HepG2 (cell line): ENCODE measurements around the gene LHFPL2. TPM values are rescaled to one million over a fixed set of nuclear protein-coding genes. Genes with fewer than 3 reads are reported as not detected.
A peak's percentile ranks its signal among the peaks of the same experiment; 100 is the strongest.

Source experiments
- ATAC-seq: fragments of 200-7000 bp; cut with Tn5 transposase; 3 replicates; pipeline ENCODE4 v1.9.1; 2020; ENCODE audit warnings: mild to moderate bottlenecking, moderate library complexity
- BruUV-seq: library from RNA; stranded (reverse); fragments of 400-500 nt; replicated peaks from 2 replicates; lab custom pipeline; 2021; lab: Mats Ljungman, UMichigan
- CTCF ChIA-PET: fragments of 300-600 bp; formaldehyde crosslinking; extraction: SDS; loops from one replicate; lab custom pipeline; 2021; ENCODE audit warnings: low total read pairs, inconsistent platforms, low intra/inter-chr PET ratio; lab: Yijun Ruan, JAX
- POLR2A ChIA-PET: fragments of 350-600 bp; sonication (Branson Sonifier 250); formaldehyde crosslinking; loops from one replicate; lab custom pipeline; 2020; ENCODE audit warnings: antibody characterized with exemption, inconsistent platforms; lab: Yijun Ruan, JAX
- DNase-seq: peaks from one replicate; pipeline ENCODE4 v3.0.0-alpha.2; 2015; ENCODE audit warnings: low spot score
- FAIRE-seq: peaks from 3 replicates; lab custom pipeline; 2011; peaks lifted over from hg19 to GRCh38; lab: Jason Lieb, UNC
- H2AFZ ChIP-seq: one replicate; pipeline ENCODE4 v1.6.1; 2011; ENCODE audit warnings: low read length, inconsistent platforms
- H3K27ac ChIP-seq: fragments of 300-600 bp; 3 replicates; pipeline ENCODE4 v1.8.0; 2011; ENCODE audit warnings: mixed run types, mild to moderate bottlenecking, mixed read lengths, low read length, inconsistent platforms; ENCODE audit not compliant: insufficient read depth; ENCODE audit errors: extremely low read length
- H3K27me3 ChIP-seq, 2 experiments: fragments of 200-600 bp in 1 of 2; 2 replicates in 1 of 2; 3 replicates in 1 of 2; pipeline versions ENCODE4 v1.6.0 to v1.8.0; 2011; ENCODE audit warnings: low read length in 2 of 2, mild to moderate bottlenecking in 2 of 2, moderate library complexity in 2 of 2, inconsistent platforms in 1 of 2; ENCODE audit not compliant: insufficient read depth in 2 of 2, control insufficient read depth in 1 of 2
- H3K36me3 ChIP-seq, 2 experiments: fragments of 200-600 bp in 1 of 2; replicated peaks in 1 of 2; 2 replicates in 1 of 2; 3 replicates in 1 of 2; pipeline versions ENCODE4 v1.5.1 to v1.8.0; 2011; ENCODE audit warnings: low read length in 2 of 2, inconsistent platforms in 1 of 2; ENCODE audit not compliant: insufficient read depth in 2 of 2, control insufficient read depth in 1 of 2
- H3K4me1 ChIP-seq: 2 replicates; pipeline ENCODE4 v1.5.1; 2012; ENCODE audit warnings: low read length, inconsistent platforms; ENCODE audit not compliant: insufficient read depth
- H3K4me2 ChIP-seq: 2 replicates; pipeline ENCODE4 v1.6.0; 2011; ENCODE audit warnings: low read depth, low read length, inconsistent platforms
- H3K4me3 ChIP-seq, 3 experiments: fragments of 200-600 bp in 1 of 3; sonication (generic), shearing (Covaris generic) in 1 of 3; replicated peaks in 1 of 3; 2 replicates each; pipeline ENCODE4 v1.5.1; 2011 to 2016; ENCODE audit warnings: low read length in 3 of 3, inconsistent platforms in 2 of 3, low read depth in 2 of 3, mild to moderate bottlenecking in 2 of 3, control low read depth in 1 of 3, mixed read lengths in 1 of 3; ENCODE audit not compliant: insufficient read depth in 1 of 3
- H3K79me2 ChIP-seq: one replicate; pipeline ENCODE4 v1.6.1; 2011; ENCODE audit warnings: low read length, inconsistent platforms; ENCODE audit not compliant: insufficient read depth
- H3K9ac ChIP-seq: 2 replicates; pipeline ENCODE4 v1.6.0; 2011; ENCODE audit warnings: mild to moderate bottlenecking, low read depth, low read length, inconsistent platforms; ENCODE audit not compliant: insufficient read depth
- H3K9me3 ChIP-seq: 2 replicates; pipeline ENCODE4 v1.5.1; 2012; ENCODE audit warnings: mild to moderate bottlenecking, low read length
- H4K20me1 ChIP-seq: 2 replicates; pipeline ENCODE4 v1.6.0; 2011; ENCODE audit warnings: inconsistent platforms, mild to moderate bottlenecking, low read length, moderate library complexity; ENCODE audit not compliant: insufficient read depth
- FOXP1 ChIP-seq, 2 experiments: fragments of 450-650 bp in 1 of 2; IDR thresholded peaks; 2 replicates each; pipeline ENCODE4 v1.6.1; 2017 to 2018; ENCODE audit warnings: antibody characterized with exemption in 1 of 2
- GTF3A ChIP-seq: sonication (generic); formaldehyde crosslinking; conservative IDR thresholded peaks from 2 replicates; pipeline ENCODE4 v1.4.0; 2020; ENCODE audit warnings: mild to moderate bottlenecking, missing genetic modification reagents
- HES4 ChIP-seq: sonication (generic); formaldehyde crosslinking; IDR thresholded peaks from 2 replicates; pipeline ENCODE4 v1.9.0; 2021; ENCODE audit warnings: mild to moderate bottlenecking, missing genetic modification reagents, borderline replicate concordance
- KLF11 ChIP-seq: IDR thresholded peaks from 2 replicates; pipeline ENCODE4 v1.6.1; 2016; ENCODE audit warnings: missing compliant biosample characterization
- MYNN ChIP-seq: sonication (generic); formaldehyde crosslinking; IDR thresholded peaks from 2 replicates; pipeline ENCODE4 v1.4.0; 2020; ENCODE audit warnings: mild to moderate bottlenecking, low read depth, missing genetic modification reagents
- RXRA ChIP-seq: sonication (generic); formaldehyde crosslinking; IDR thresholded peaks from 2 replicates; pipeline ENCODE4 v1.5.1; 2020; ENCODE audit warnings: missing genetic modification reagents
- SALL1 ChIP-seq: sonication (generic); formaldehyde crosslinking; IDR thresholded peaks from 2 replicates; pipeline ENCODE4 v1.8.0; 2022; ENCODE audit warnings: mild to moderate bottlenecking, missing genetic modification reagents
- ZBTB38 ChIP-seq: sonication (generic); formaldehyde crosslinking; IDR thresholded peaks from 2 replicates; pipeline ENCODE4 v1.5.1; 2020; ENCODE audit warnings: mild to moderate bottlenecking, missing genetic modification reagents
- ZC3H4 ChIP-seq: sonication (generic); formaldehyde crosslinking; IDR thresholded peaks from 2 replicates; pipeline ENCODE4 v1.4.0; 2020; ENCODE audit warnings: missing genetic modification reagents, borderline replicate concordance
- ZEB1 ChIP-seq: IDR thresholded peaks from 2 replicates; pipeline ENCODE4 v1.6.1; 2012; ENCODE audit warnings: mild to moderate bottlenecking, low read depth, inconsistent platforms; ENCODE audit not compliant: insufficient replicate concordance
- ZKSCAN1 ChIP-seq: fragments of 150-350 bp; IDR thresholded peaks from 2 replicates; pipeline ENCODE4 v1.6.1; 2014; ENCODE audit warnings: low read length
- ZNF230 ChIP-seq: sonication (generic); formaldehyde crosslinking; IDR thresholded peaks from 2 replicates; pipeline ENCODE4 v1.4.0; 2020; ENCODE audit warnings: mild to moderate bottlenecking, missing genetic modification reagents
- ZNF331 ChIP-seq: sonication (generic); formaldehyde crosslinking; IDR thresholded peaks from 2 replicates; pipeline ENCODE4 v1.4.0; 2020; ENCODE audit warnings: missing genetic modification reagents
- ZNF367 ChIP-seq: sonication (generic); formaldehyde crosslinking; IDR thresholded peaks from 2 replicates; pipeline ENCODE4 v1.4.0; 2020; ENCODE audit warnings: missing genetic modification reagents, borderline replicate concordance
- WGBS: methylation state at CpG from one replicate; pipeline ENCODE4 v1.1.6; 2017; ENCODE audit warnings: low lambda C conversion rate; 5-methylcytosine and 5-hydroxymethylcytosine counted together
- in situ Hi-C: cut with HindIII; loops from 2 replicates; pipeline ENCODE4 v1.10.0; 2017; ENCODE audit warnings: low pct_unique_long_range_greater_than_20kb; ENCODE audit not compliant: extremely low pct_ligation_motif_present
- intact Hi-C: fragments of 100-400 bp; cut with micrococcal nuclease; formaldehyde crosslinking; loops from one replicate; pipeline ENCODE4 v1.10.0; 2022; ENCODE audit not compliant: unreplicated experiment
- polyA plus RNA-seq, 8 experiments: library from polyadenylated mRNA; depleted of rRNA in 3 of 8; stranded (reverse) in 7 of 8; unstranded in 1 of 8; fragments of >200 nt; fragmentation: Illumina TruSeq in 4 of 8; extraction: Trizol in 4 of 8; gene quantifications; 2 replicates each; pipeline versions ENCODE4 v1.2.1 to v1.2.3, GENCODE V29; 2011 to 2016; ENCODE audit warnings: low read depth in 4 of 8, missing spikeins in 1 of 8, mixed read lengths in 1 of 8; ENCODE audit not compliant: insufficient read depth in 1 of 8
- total RNA-seq, 5 experiments: library from RNA; depleted of rRNA; stranded (reverse); fragments of >200 nt; fragmentation: Illumina TruSeq; extraction: Trizol; gene quantifications; 2 replicates each; pipeline ENCODE4 v1.2.3, GENCODE V29; 2016; ENCODE audit warnings: low read depth in 1 of 5
- TF ChIP-seq, protein P1 (sequence below): IDR thresholded peaks from 2 replicates; pipeline ENCODE4 v1.6.1; 2012; ENCODE audit warnings: low read length, improper control_type of control experiment

LHFPL2 gene
- total and polyA plus RNA-seq, 2 of the 13 experiments (the other 11 are each of a cell fraction or from before 2014, with no cell fraction given) = 6.0 to 20.0 TPM

DNA sequence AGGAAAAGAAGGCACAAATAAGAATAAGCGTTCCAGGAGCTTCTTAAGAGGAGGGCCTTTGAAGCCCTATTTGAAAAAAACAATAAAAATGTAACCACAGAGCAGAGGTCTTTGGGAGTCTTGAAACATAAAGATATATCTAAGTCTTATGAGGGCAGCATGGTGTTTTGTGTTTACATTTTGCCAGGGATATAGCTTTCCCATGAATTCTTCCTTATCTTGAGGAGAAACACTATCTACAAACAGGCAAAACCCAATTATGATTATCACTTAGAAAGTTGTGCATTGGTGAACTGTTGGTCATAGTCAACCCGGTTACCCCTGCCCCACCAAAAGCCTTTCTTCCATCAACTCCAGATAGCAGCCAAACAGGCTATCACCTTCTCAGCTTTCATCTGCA lies 23.6 kb upstream of the LHFPL2 start:
- FAIRE-seq = peak; percentile 12
- TF ChIP-seq ZNF230 (CRISPR knock-in tag) (no peak), ZC3H4 (CRISPR knock-in tag) (no peak)
- ChIA-PET CTCF (no interaction called here), POLR2A (no interaction called here)
- Histone ChIP-seq H3K9me3 (no peaks in the 10 kb centered on the region), H3K79me2 (no peaks in the 10 kb centered on the region), H3K9ac (no peak overlapping the region), H3K4me1 (peaks cover 38% of the 10 kb centered on the region), H3K4me3 (no peak overlapping the region), H3K27ac (no peak overlapping the region), H3K4me2 (no peak overlapping the region), H2AFZ (no peak overlapping the region), H3K27me3 (no peaks in the 10 kb centered on the region), H3K36me3 (no peaks in the 10 kb centered on the region), H4K20me1 (no peaks in the 10 kb centered on the region)
- WGBS = 69% methylated on average over 2 of the region's 2 CpGs
- ATAC-seq = no peak
- BruUV-seq = no TSS peak
- intact Hi-C loops = no loop called here
- in situ Hi-C loops = no loop called here
- DNase-seq = no peak

DNA sequence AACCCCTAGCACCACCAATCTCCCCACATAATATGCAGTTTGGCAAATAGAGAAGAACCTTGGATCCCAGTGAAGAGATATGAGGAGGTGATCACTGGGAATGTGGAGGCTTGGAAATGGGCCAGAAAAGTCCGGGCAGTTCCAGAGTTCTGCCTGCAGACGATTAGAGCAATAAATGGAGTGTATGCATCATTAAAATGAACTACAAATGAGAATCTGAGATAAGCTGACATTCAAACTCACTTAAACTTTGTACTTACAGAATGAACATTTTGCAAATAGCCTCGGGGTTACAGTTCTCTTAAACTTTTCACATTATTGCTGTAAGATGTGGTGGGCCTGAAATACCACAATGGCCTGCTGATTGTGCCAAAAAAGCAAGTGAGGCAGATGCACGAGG lies 23.0 kb upstream of the LHFPL2 start:
- no peak for FAIRE-seq

More for the DNA sequence above, 23.0 kb upstream of the LHFPL2 start:
- whole genome bisulfite sequencing = 10% methylated on average over 4 of the region's 4 CpGs
- CTCF ChIA-PET = no interaction called here
- Histone ChIP-seq H3K9me3 (no peaks in the 10 kb centered on the region), H3K4me1 (peaks cover 37% of the 10 kb centered on the region), H4K20me1 (no peaks in the 10 kb centered on the region), H2AFZ (no peak overlapping the region), H3K27me3 (no peaks in the 10 kb centered on the region), H3K9ac (no peak overlapping the region), H3K4me2 (no peak overlapping the region; the same call in 1 of the 2 replicates), H3K79me2 (no peaks in the 10 kb centered on the region), H3K4me3 (no peak overlapping the region), H3K36me3 (no peaks in the 10 kb centered on the region), H3K27ac (no peak overlapping the region)
- TF ChIP-seq ZNF367 (CRISPR knock-in tag) = no peak
- no peak for TF ChIP-seq MYNN (CRISPR knock-in tag)
- TF ChIP-seq RXRA = no peak
- no peak for TF ChIP-seq GTF3A
- no peak for TF ChIP-seq SALL1 (CRISPR knock-in tag)
- TF ChIP-seq KLF11 (CRISPR knock-in tag) = no peak
- TF ChIP-seq ZKSCAN1 = no peak
- TF ChIP-seq, protein P1, sequence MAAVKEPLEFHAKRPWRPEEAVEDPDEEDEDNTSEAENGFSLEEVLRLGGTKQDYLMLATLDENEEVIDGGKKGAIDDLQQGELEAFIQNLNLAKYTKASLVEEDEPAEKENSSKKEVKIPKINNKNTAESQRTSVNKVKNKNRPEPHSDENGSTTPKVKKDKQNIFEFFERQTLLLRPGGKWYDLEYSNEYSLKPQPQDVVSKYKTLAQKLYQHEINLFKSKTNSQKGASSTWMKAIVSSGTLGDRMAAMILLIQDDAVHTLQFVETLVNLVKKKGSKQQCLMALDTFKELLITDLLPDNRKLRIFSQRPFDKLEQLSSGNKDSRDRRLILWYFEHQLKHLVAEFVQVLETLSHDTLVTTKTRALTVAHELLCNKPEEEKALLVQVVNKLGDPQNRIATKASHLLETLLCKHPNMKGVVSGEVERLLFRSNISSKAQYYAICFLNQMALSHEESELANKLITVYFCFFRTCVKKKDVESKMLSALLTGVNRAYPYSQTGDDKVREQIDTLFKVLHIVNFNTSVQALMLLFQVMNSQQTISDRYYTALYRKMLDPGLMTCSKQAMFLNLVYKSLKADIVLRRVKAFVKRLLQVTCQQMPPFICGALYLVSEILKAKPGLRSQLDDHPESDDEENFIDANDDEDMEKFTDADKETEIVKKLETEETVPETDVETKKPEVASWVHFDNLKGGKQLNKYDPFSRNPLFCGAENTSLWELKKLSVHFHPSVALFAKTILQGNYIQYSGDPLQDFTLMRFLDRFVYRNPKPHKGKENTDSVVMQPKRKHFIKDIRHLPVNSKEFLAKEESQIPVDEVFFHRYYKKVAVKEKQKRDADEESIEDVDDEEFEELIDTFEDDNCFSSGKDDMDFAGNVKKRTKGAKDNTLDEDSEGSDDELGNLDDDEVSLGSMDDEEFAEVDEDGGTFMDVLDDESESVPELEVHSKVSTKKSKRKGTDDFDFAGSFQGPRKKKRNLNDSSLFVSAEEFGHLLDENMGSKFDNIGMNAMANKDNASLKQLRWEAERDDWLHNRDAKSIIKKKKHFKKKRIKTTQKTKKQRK = no peak
- TF ChIP-seq HES4 (CRISPR knock-in tag) = no peak
- TF ChIP-seq ZBTB38 (CRISPR knock-in tag) = no peak
- no peak for TF ChIP-seq ZNF331 (CRISPR knock-in tag)
- no peak for TF ChIP-seq FOXP1 (IDR thresholded peaks at IDR 0.05)
- TF ChIP-seq FOXP1 (CRISPR knock-in tag; IDR thresholded peaks at IDR 0.05) = no peak
- TF ChIP-seq ZEB1 = no peak
- POLR2A ChIA-PET = no interaction called here
- intact Hi-C loops (no loop called here), in situ Hi-C loops (no loop called here)
- ATAC-seq = peak; percentile 50; the same call in 2 of the 3 replicates
- no TSS peak for BruUV-seq
- DNase-seq = peak; percentile 15
